ENCODE measurements around the gene ACSL3. TPM values are rescaled to one million over a fixed set of nuclear protein-coding genes. Genes with fewer than 3 reads are reported as not detected.

ACSL3 gene
- total RNA-seq, result 79.4 and 180 TPM in 2 replicates

DNA sequence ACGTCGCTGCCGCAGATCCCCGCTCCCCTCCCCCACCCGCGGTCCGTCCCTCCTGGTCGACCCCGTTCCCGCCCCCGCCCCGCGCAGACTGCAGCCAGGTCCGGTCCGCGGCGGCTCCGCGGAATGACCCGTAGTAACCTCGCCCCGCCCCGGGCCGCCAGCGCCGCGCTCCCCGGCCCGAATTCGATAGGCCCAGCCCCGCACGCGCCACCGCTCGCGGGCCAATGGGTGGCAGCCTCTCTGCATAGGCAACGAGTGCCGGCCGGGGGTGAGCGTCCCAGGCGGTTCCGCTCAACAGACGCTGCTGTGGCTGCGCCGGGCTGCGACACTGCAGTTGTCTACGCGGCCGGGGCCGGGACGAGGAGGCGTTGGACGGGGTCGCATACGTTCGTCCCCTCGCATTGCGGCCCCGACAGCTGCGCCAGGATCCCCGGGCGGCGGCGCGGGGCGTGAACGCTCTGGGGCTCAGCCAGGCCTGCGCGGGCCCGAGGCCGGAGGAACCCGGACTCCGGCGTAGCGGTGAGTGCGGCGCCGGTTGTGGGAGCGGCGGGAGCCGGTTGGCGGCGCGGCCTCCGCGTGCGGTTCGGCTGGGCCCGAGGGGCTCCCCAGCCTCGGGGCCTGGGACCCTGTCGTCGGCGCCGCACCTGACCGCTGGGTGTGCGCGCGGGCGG, at the start of gene ACSL3:
ACSL3 (plus strand) TSS at position 297 of the 671 bp plus-strand sequence. CDS start 47,737 bp downstream, outside the sequence.

Other genes with a start within 250 kb of the ACSL3 start
- gene FARSB, start 204.9 kb upstream of the ACSL3 start, total RNA-seq, result 10.1 and 19.8 TPM in 2 replicates
- not detected in 2 replicates for gene MOGAT1, start 189.4 kb upstream of the ACSL3 start, total RNA-seq
- gene KCNE4, start 191.2 kb downstream of the ACSL3 start, total RNA-seq, result 5.0 and 13.6 TPM in 2 replicates

Measured in epithelial cell of alveolus of lung (primary cell).